K562 (cell line): ENCODE data around the gene ENHO. TPM values are rescaled to one million over a fixed set of nuclear protein-coding genes. Genes with fewer than 3 reads are reported as not detected.

Experiments
- ATAC-seq: fragments of 200-7000 bp; cut with Tn5 transposase; 3 replicates; pipeline ENCODE4 v1.9.1; 2020; ENCODE audit warnings: moderate library complexity
- BruUV-seq: library from RNA; stranded (reverse); fragments of 400-500 nt; replicated peaks from 2 replicates; lab custom pipeline; 2021; lab: Mats Ljungman, UMichigan
- CTCF ChIA-PET: fragments of 300-600 bp; formaldehyde crosslinking; extraction: SDS; loops from one replicate; lab custom pipeline; 2021; ENCODE audit warnings: low intra/inter-chr PET ratio; lab: Yijun Ruan, JAX
- POLR2A ChIA-PET: fragments of 300-600, 350-650 bp; sonication (Branson Sonifier 250); formaldehyde crosslinking; extraction: SDS; loops from one replicate; lab custom pipeline; 2021; ENCODE audit warnings: antibody characterized with exemption, inconsistent platforms; lab: Yijun Ruan, JAX
- DNase-seq, 4 experiments: peaks; one replicate each; pipeline versions ENCODE4 v3.0.0 to v3.0.0-alpha.2; 2011 to 2018; ENCODE audit warnings: low spot score in 3 of 4, mixed read lengths in 3 of 4; ENCODE audit errors: extremely low read depth in 1 of 4
- FAIRE-seq: peaks from 2 replicates; lab custom pipeline; 2011; peaks lifted over from hg19 to GRCh38; lab: Jason Lieb, UNC
- H2AFZ ChIP-seq: 2 replicates; pipeline ENCODE4 v1.6.0; 2011; ENCODE audit warnings: low read depth, low read length, control low read depth, inconsistent platforms
- H3K27ac ChIP-seq: fragments of 200-600 bp; 3 replicates; pipeline ENCODE4 v1.8.0; 2011; ENCODE audit warnings: low read depth, mild to moderate bottlenecking, control low read depth, inconsistent platforms, low read length, moderate library complexity, mixed read lengths; ENCODE audit errors: extremely low read depth
- H3K27me3 ChIP-seq, 2 experiments: fragments of 300-600 bp in 1 of 2; 2 replicates in 1 of 2; 3 replicates in 1 of 2; pipeline versions ENCODE4 v1.6.0 to v1.8.0; 2011; ENCODE audit warnings: inconsistent platforms in 2 of 2, low read length in 2 of 2, mild to moderate bottlenecking in 1 of 2, mixed read lengths in 1 of 2, moderate library complexity in 1 of 2; ENCODE audit not compliant: control insufficient read depth in 2 of 2, insufficient read depth in 2 of 2
- H3K36me3 ChIP-seq: fragments of 300-600 bp; 3 replicates; pipeline ENCODE4 v1.8.0; 2011; ENCODE audit warnings: mild to moderate bottlenecking, low read length, inconsistent platforms; ENCODE audit not compliant: control insufficient read depth, insufficient read depth
- H3K4me1 ChIP-seq, 2 experiments: fragments of 200-600 bp in 1 of 2; replicated peaks in 1 of 2; 2 replicates in 1 of 2; 3 replicates in 1 of 2; pipeline versions ENCODE4 v1.5.1 to v1.8.0; 2011; ENCODE audit warnings: inconsistent platforms in 2 of 2, low read length in 2 of 2, mild to moderate bottlenecking in 1 of 2, mixed read lengths in 1 of 2, moderate library complexity in 1 of 2; ENCODE audit not compliant: control insufficient read depth in 2 of 2, insufficient read depth in 2 of 2
- H3K4me2 ChIP-seq: 2 replicates; pipeline ENCODE4 v1.6.1; 2011; ENCODE audit warnings: low read length, control low read depth, inconsistent platforms, mixed read lengths; ENCODE audit not compliant: insufficient read depth
- H3K4me3 ChIP-seq: fragments of 200-600 bp; sonication (generic), shearing (Covaris generic); 2 replicates; pipeline ENCODE4 v1.5.1; 2016; ENCODE audit warnings: control low read depth, inconsistent platforms
- H3K79me2 ChIP-seq: fragments of 200-600 bp; 3 replicates; pipeline ENCODE4 v1.8.0; 2011; ENCODE audit warnings: low read length, inconsistent platforms; ENCODE audit not compliant: control insufficient read depth, insufficient read depth
- H3K9ac ChIP-seq, 2 experiments: 2 replicates each; pipeline versions ENCODE4 v1.6.0 to v1.6.1; 2011; ENCODE audit warnings: low read depth in 2 of 2, low read length in 2 of 2, control low read depth in 1 of 2, inconsistent platforms in 1 of 2, mild to moderate bottlenecking in 1 of 2, mixed read lengths in 1 of 2; ENCODE audit not compliant: insufficient read depth in 1 of 2
- H3K9me1 ChIP-seq: one replicate; pipeline ENCODE4 v1.6.0; 2011; ENCODE audit warnings: inconsistent platforms, mild to moderate bottlenecking, low read length, moderate library complexity; ENCODE audit not compliant: control insufficient read depth, insufficient read depth
- H3K9me3 ChIP-seq: replicated peaks from 2 replicates; pipeline ENCODE4 v1.5.1; 2011; ENCODE audit warnings: low read depth, low read length, inconsistent platforms; ENCODE audit not compliant: control insufficient read depth, insufficient read depth
- H4K20me1 ChIP-seq: replicated peaks from 2 replicates; pipeline ENCODE4 v1.6.1; 2011; ENCODE audit warnings: low read length, inconsistent platforms, mixed read lengths; ENCODE audit not compliant: control insufficient read depth, insufficient read depth
- CEBPB ChIP-seq: fragments of 450-650 bp; IDR thresholded peaks from 2 replicates; pipeline ENCODE4 v1.6.1; 2016; ENCODE audit warnings: missing genetic modification characterization, missing compliant biosample characterization
- EGR1 ChIP-seq: fragments of 450-650 bp; conservative IDR thresholded peaks from 2 replicates; pipeline ENCODE4 v1.6.1; 2017; ENCODE audit warnings: mild to moderate bottlenecking
- ERF ChIP-seq: fragments of 450-650 bp; formaldehyde crosslinking; IDR thresholded peaks from 2 replicates; pipeline ENCODE4 v1.4.0; 2020; ENCODE audit warnings: mild to moderate bottlenecking, mixed read lengths
- HNRNPK ChIP-seq: fragments of 200-400 bp; formaldehyde crosslinking; IDR thresholded peaks from one replicate; pipeline ENCODE4 v1.6.1; 2018; ENCODE audit warnings: mild to moderate bottlenecking, low read depth, low read length; ENCODE audit not compliant: poor library complexity, severe bottlenecking
- KLF6 ChIP-seq: fragments of 250-450 bp; sonication (Bioruptor Pico); IDR thresholded peaks from 2 replicates; pipeline ENCODE4 v1.4.0; 2020; ENCODE audit warnings: mild to moderate bottlenecking, moderate library complexity, borderline replicate concordance
- L3MBTL2 ChIP-seq: fragments of 450-650 bp; IDR thresholded peaks from 2 replicates; pipeline ENCODE4 v1.6.1; 2016; ENCODE audit warnings: mild to moderate bottlenecking, moderate library complexity
- NCOA1 ChIP-seq: fragments of 450-650 bp; IDR thresholded peaks from 2 replicates; pipeline ENCODE4 v1.6.1; 2016; ENCODE audit warnings: low read depth
- NFXL1 ChIP-seq: fragments of 450-650 bp; formaldehyde crosslinking; IDR thresholded peaks from 2 replicates; pipeline ENCODE4 v1.4.0; 2021; ENCODE audit warnings: mild to moderate bottlenecking
- PRMT5 ChIP-seq: sonication (generic); formaldehyde crosslinking; IDR thresholded peaks from 2 replicates; pipeline ENCODE4 v1.5.0; 2020; ENCODE audit warnings: missing genetic modification reagents
- SNAPC5 ChIP-seq: fragments of 250-450 bp; sonication (Bioruptor Pico); IDR thresholded peaks from 2 replicates; pipeline ENCODE4 v1.8.0; 2021; ENCODE audit warnings: moderate library complexity, mild to moderate bottlenecking, inconsistent platforms
- SRSF1 ChIP-seq: fragments of 200-400 bp; formaldehyde crosslinking; IDR thresholded peaks from 2 replicates; pipeline ENCODE4 v1.6.1; 2017; ENCODE audit warnings: mild to moderate bottlenecking, low read depth, low read length, moderate library complexity
- TAF1 ChIP-seq: IDR thresholded peaks from 2 replicates; pipeline ENCODE4 v1.6.1; 2011; ENCODE audit warnings: mild to moderate bottlenecking, low read length, moderate library complexity; ENCODE audit not compliant: insufficient read depth, control insufficient read depth, severe bottlenecking; ENCODE audit errors: extremely low read depth
- TEAD1 ChIP-seq, 2 experiments: fragments of 450-650 bp in 1 of 2; sonication (generic) in 1 of 2; formaldehyde crosslinking; IDR thresholded peaks; 2 replicates each; pipeline versions ENCODE4 v1.4.0 to v1.8.0; 2020 to 2022; ENCODE audit warnings: mild to moderate bottlenecking in 2 of 2, missing genetic modification reagents in 1 of 2
- TRIM28 ChIP-seq: fragments of 450-650 bp; IDR thresholded peaks from 2 replicates; pipeline ENCODE4 v1.6.1; 2017
- ZBTB11 ChIP-seq, 3 experiments: fragments of 200-800 bp in 1 of 3; fragments of 250-450 bp in 1 of 3; fragments of 450-650 bp in 1 of 3; sonication (Bioruptor Pico) in 1 of 3; sonication (Bioruptor generic) in 1 of 3; formaldehyde crosslinking in 1 of 3; IDR thresholded peaks; 2 replicates each; pipeline versions ENCODE4 v1.6.1 to v1.8.0; 2016 to 2022; ENCODE audit warnings: mild to moderate bottlenecking in 2 of 3, missing genetic modification characterization in 2 of 3, missing compliant biosample characterization in 1 of 3, moderate library complexity in 1 of 3
- ZNF280B ChIP-seq: fragments of 250-450 bp; sonication (Bioruptor Pico); IDR thresholded peaks from 2 replicates; pipeline ENCODE4 v1.5.1; 2021; ENCODE audit warnings: mild to moderate bottlenecking
- ZNF639 ChIP-seq, 2 experiments: fragments of 200-800 bp in 1 of 2; sonication (Bioruptor generic) in 1 of 2; sonication (generic) in 1 of 2; formaldehyde crosslinking in 1 of 2; IDR thresholded peaks in 1 of 2; conservative IDR thresholded peaks in 1 of 2; 2 replicates each; pipeline versions ENCODE4 v1.5.0 to v1.6.1; 2016 to 2020; ENCODE audit warnings: missing compliant biosample characterization in 1 of 2, missing genetic modification characterization in 1 of 2, missing genetic modification reagents in 1 of 2
- WGBS: fragments of 100-300 bp; shearing (Covaris generic); methylation state at CpG from one replicate; pipeline ENCODE4 v1.1.6; 2016; ENCODE audit warnings: low coverage, mixed read lengths; ENCODE audit not compliant: insufficient coverage; ENCODE audit errors: missing lambda C conversion rate; 5-methylcytosine and 5-hydroxymethylcytosine counted together
- in situ Hi-C: fragments of 300-500 bp; cut with MboI; formaldehyde crosslinking; loops from 4 replicates; pipeline ENCODE4 v1.15.0; 2018; ENCODE audit warnings: inconsistent platforms, mixed read lengths
- intact Hi-C: fragments of 100-400 bp; cut with micrococcal nuclease; formaldehyde crosslinking; loops from 2 replicates; pipeline ENCODE4 v1.14.2; 2022
- polyA plus RNA-seq, 8 experiments: library from polyadenylated mRNA; depleted of rRNA in 4 of 8; stranded (reverse) in 5 of 8; unstranded in 3 of 8; fragments of >200 nt; fragmentation: Nextera tagmentation in 2 of 8; fragmentation: Illumina TruSeq in 1 of 8; extraction: Ambion mirVana in 2 of 8; extraction: Trizol in 1 of 8; gene quantifications; 2 replicates each; pipeline versions ENCODE4 v1.2.1 to v1.2.3, GENCODE V29; 2011 to 2014; ENCODE audit warnings: inconsistent platforms in 1 of 8, missing spikeins in 1 of 8
- total RNA-seq, 7 experiments: library from RNA; depleted of rRNA in 6 of 7; stranded (reverse); fragments of >200 nt in 6 of 7; fragmentation: Illumina TruSeq in 2 of 7; extraction: Trizol in 2 of 7; gene quantifications; 2 replicates each; pipeline versions ENCODE4 v1.2.1 to v1.2.3, GENCODE V29; 2011 to 2021; ENCODE audit warnings: low replicate concordance in 1 of 7

Gene ENHO
- total and polyA plus RNA-seq, 9 of the 15 experiments (the other 6 are each of a cell fraction or from before 2014, with no cell fraction given): 0.24 TPM; not detected in 8

- in situ Hi-C loops: no loop called here
- BruUV-seq: no TSS peak
- Histone ChIP-seq H3K9me3 (no peaks in the 10 kb centered on the region), H2AFZ (no peak overlapping the region), H3K4me2 (no peak overlapping the region), H3K4me1 (no peaks in the 10 kb centered on the region; a peak in 1 of 5 replicates), H3K36me3 (no peaks in the 10 kb centered on the region), H3K27me3 (peaks cover 0 to 4% of the 10 kb centered on the region in 2 experiments; a peak in 1 of 5 replicates), H3K9ac (no peak overlapping the region), H3K27ac (no peak overlapping the region), H3K4me3 (no peak overlapping the region), H4K20me1 (no peaks in the 10 kb centered on the region), H3K79me2 (no peaks in the 10 kb centered on the region), H3K9me1 (no peaks in the 10 kb centered on the region)
- POLR2A ChIA-PET: no interaction called here
- FAIRE-seq: no peak
- intact Hi-C loops: no loop called here
- 0% methylated on average over 3 of the region's 3 CpGs for WGBS
- no peak for DNase-seq
- ATAC-seq: no peak
- CTCF ChIA-PET: no interaction called here
- TF ChIP-seq ERF (CRISPR knock-in tag): no peak
- TF ChIP-seq TEAD1 (CRISPR knock-in tag; IDR thresholded peaks at IDR 0.05): no peak
- TF ChIP-seq NFXL1 (CRISPR knock-in tag): no peak
- no peak for TF ChIP-seq HNRNPK
- no peak for TF ChIP-seq ZBTB11 (CRISPR knock-in tag; IDR thresholded peaks at IDR 0.05)
- TF ChIP-seq EGR1: no peak
- no peak for TF ChIP-seq KLF6 (CRISPR knock-in tag)
- TF ChIP-seq TRIM28: no peak
- no peak for TF ChIP-seq TAF1
- TF ChIP-seq NCOA1: no peak
- TF ChIP-seq PRMT5 (CRISPR knock-in tag): no peak
- TF ChIP-seq ZNF639 (CRISPR knock-in tag; conservative IDR thresholded peaks at IDR 0.05 in 1 of 2, IDR thresholded peaks at IDR 0.05 in 1 of 2): no peak
- TF ChIP-seq SNAPC5 (CRISPR knock-in tag): no peak
- no peak for TF ChIP-seq ZNF280B (CRISPR knock-in tag)
- TF ChIP-seq SRSF1: no peak
- no peak for TF ChIP-seq L3MBTL2
- TF ChIP-seq CEBPB (tag): no peak
These were observed 14.3 kb downstream of the ENHO start for GRCh38 chr9:34508463-34508862.
